Vagina (tissue), 2 donors: Measurements from ENCODE around the gene NPC1L1. TPM values are rescaled to one million over a fixed set of nuclear protein-coding genes. Genes with fewer than 3 reads are reported as not detected.

Source experiments
- DNase-seq, 2 donors: peaks; one replicate each; pipeline ENCODE4 v3.0.0-alpha.2; 2017; ENCODE audit errors: extremely low spot score in 2 of 2
- H3K27ac ChIP-seq: fragments of 200-600 bp; sonication (generic); one replicate; pipeline ENCODE4 v1.5.1; 2019
- H3K27me3 ChIP-seq: fragments of 200-600 bp; sonication (generic); one replicate; pipeline ENCODE4 v1.5.1; 2019
- H3K36me3 ChIP-seq, 2 donors: fragments of 200-600 bp; sonication (generic); one replicate each; pipeline ENCODE4 v1.5.1; 2017 to 2019
- H3K4me1 ChIP-seq: fragments of 200-600 bp; sonication (generic); one replicate; pipeline ENCODE4 v1.5.1; 2019
- H3K4me3 ChIP-seq, 2 donors: fragments of 200-600 bp; sonication (generic); 1 replicate in 1 of 2; 2 replicates in 1 of 2; pipeline ENCODE4 v1.5.1; 2016 to 2019
- H3K9me3 ChIP-seq: fragments of 200-600 bp; sonication (generic); one replicate; pipeline ENCODE4 v1.5.1; 2019
- CTCF ChIP-seq, 3 experiments: fragments of 450-650 bp in 2 of 3; fragments of 200-600 bp in 1 of 3; sonication (generic) in 1 of 3; IDR thresholded peaks; one replicate each; pipeline ENCODE4 v1.5.1; 2017 to 2019; ENCODE audit warnings: antibody characterized with exemption in 3 of 3, mild to moderate bottlenecking in 2 of 3, moderate library complexity in 2 of 3
- POLR2A ChIP-seq, 2 donors: fragments of 450-650 bp; IDR thresholded peaks; one replicate each; pipeline ENCODE4 v1.6.1; 2017; ENCODE audit warnings: antibody characterized with exemption in 2 of 2, mild to moderate bottlenecking in 2 of 2, moderate library complexity in 2 of 2
- POLR2AphosphoS5 ChIP-seq, 2 donors: sonication (generic); formaldehyde crosslinking; IDR thresholded peaks; one replicate each; pipeline ENCODE4 v1.9.0; 2017; ENCODE audit warnings: antibody characterized with exemption in 2 of 2, mild to moderate bottlenecking in 2 of 2, low read depth in 1 of 2; ENCODE audit not compliant: insufficient read depth in 1 of 2
- intact Hi-C: fragments of 100-400 bp; cut with DNase I; formaldehyde crosslinking; loops from one replicate; pipeline ENCODE4 v1.15.1; 2023
- total RNA-seq: library from RNA; depleted of rRNA; stranded (reverse); fragments of >200 nt; gene quantifications from one replicate; pipeline ENCODE4 v1.2.3, GENCODE V29; 2016

Gene NPC1L1
- total RNA-seq, 1 donor from 2014 or later = 0.49 TPM

GRCh38 chr7:44469461-44470134, 71.5 kb downstream of the NPC1L1 start:
- H3K36me3 ChIP-seq = peaks cover 0 to 11% of the 10 kb centered on the region in 2 donors
- intact Hi-C loops = no loop called here
- peaks cover 25% of the 10 kb centered on the region for H3K4me1 ChIP-seq
- H3K4me3 ChIP-seq = no peak overlapping the region
- H3K27me3 ChIP-seq = no peaks in the 10 kb centered on the region
- H3K27ac ChIP-seq = no peak overlapping the region
- DNase-seq = no peak
- TF ChIP-seq CTCF (IDR thresholded peaks at IDR 0.05) = no peak
- no peak for TF ChIP-seq POLR2AphosphoS5 (IDR thresholded peaks at IDR 0.05; ENCODE audit: insufficient read depth in 1 of 2, low read depth in 1 of 2)
- no peak for TF ChIP-seq POLR2A (IDR thresholded peaks at IDR 0.05)
- H3K9me3 ChIP-seq = no peaks in the 10 kb centered on the region

DNA sequence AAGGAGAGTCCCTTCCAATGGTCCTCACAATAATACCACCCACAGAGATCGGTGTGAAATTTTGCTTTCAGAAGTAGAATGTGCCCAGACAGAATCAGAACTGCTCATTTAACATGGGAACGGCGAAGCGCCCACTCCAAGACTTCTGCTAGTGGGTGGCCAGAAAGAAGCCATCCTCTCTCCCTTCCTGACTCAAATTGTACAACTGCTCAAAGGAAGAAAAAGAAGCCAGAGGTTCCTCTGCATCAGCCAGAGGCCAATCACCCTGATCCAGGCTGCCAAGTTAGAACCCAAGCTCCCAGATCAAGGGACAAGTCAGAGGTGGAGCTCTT, 73.9 kb downstream of the NPC1L1 start:
- intact Hi-C loops = no loop called here
- DNase-seq = no peak
- peaks cover 16% of the 10 kb centered on the region for H3K4me1 ChIP-seq
- peaks cover 0 to 3% of the 10 kb centered on the region in 2 donors for H3K36me3 ChIP-seq
- H3K27ac ChIP-seq = no peak overlapping the region
- no peak overlapping the region for H3K4me3 ChIP-seq
- no peaks in the 10 kb centered on the region for H3K9me3 ChIP-seq
- TF ChIP-seq POLR2AphosphoS5 (IDR thresholded peaks at IDR 0.05; ENCODE audit: insufficient read depth in 1 of 2, low read depth in 1 of 2) (no peak), POLR2A (IDR thresholded peaks at IDR 0.05) (no peak), CTCF (IDR thresholded peaks at IDR 0.05) (no peak)
- no peaks in the 10 kb centered on the region for H3K27me3 ChIP-seq

GRCh38 chr7:44466300-44467216, 74.6 kb downstream of the NPC1L1 start:
- no peaks in the 10 kb centered on the region for H3K27me3 ChIP-seq
- no peak overlapping the region for H3K27ac ChIP-seq
- no peaks in the 10 kb centered on the region for H3K9me3 ChIP-seq
- intact Hi-C loops = no loop called here
- no peaks in the 10 kb centered on the region for H3K36me3 ChIP-seq
- H3K4me3 ChIP-seq = no peak overlapping the region
- TF ChIP-seq POLR2AphosphoS5 (IDR thresholded peaks at IDR 0.05; ENCODE audit: insufficient read depth in 1 of 2, low read depth in 1 of 2) (no peak), POLR2A (IDR thresholded peaks at IDR 0.05) (no peak), CTCF (IDR thresholded peaks at IDR 0.05) (no peak)
- no peak for DNase-seq
- H3K4me1 ChIP-seq = peaks cover 17% of the 10 kb centered on the region

- no peak for DNase-seq
- H3K36me3 ChIP-seq = no peaks in the 10 kb centered on the region
- no peaks in the 10 kb centered on the region for H3K27me3 ChIP-seq
- no peak for TF ChIP-seq CTCF (IDR thresholded peaks at IDR 0.05)
- TF ChIP-seq POLR2AphosphoS5 (IDR thresholded peaks at IDR 0.05; ENCODE audit: insufficient read depth in 1 of 2, low read depth in 1 of 2) = no peak
- TF ChIP-seq POLR2A (IDR thresholded peaks at IDR 0.05) = no peak
- peaks cover 21% of the 10 kb centered on the region for H3K4me1 ChIP-seq
- intact Hi-C loops = no loop called here
- H3K27ac ChIP-seq = no peak overlapping the region
- H3K4me3 ChIP-seq = no peak overlapping the region
- no peaks in the 10 kb centered on the region for H3K9me3 ChIP-seq
Measured at GRCh38 chr7:44465490-44465889, 75.6 kb downstream of the NPC1L1 start.
